Measurements from ENCODE around the gene PLEKHA1. TPM values are rescaled to one million over a fixed set of nuclear protein-coding genes. Genes with fewer than 3 reads are reported as not detected.
A peak's percentile ranks its signal among the peaks of the same experiment; 100 is the strongest.

Gene PLEKHA1
- total RNA-seq, 2 experiments from 2014 or later, result 8.8 to 11.3 TPM

GRCh38 chr10:122422266-122422989 lies 47.9 kb downstream of the PLEKHA1 start:
- Mint-ChIP-seq H3K4me1 (peaks cover 42% of the 10 kb centered on the region), H3K27me3 (no peaks in the 10 kb centered on the region), H3K27ac (peak overlapping the region; percentile 10), H3K36me3 (ENCODE audit: low read depth) (peaks cover 19% of the 10 kb centered on the region), H3K9me3 (peaks cover 2% of the 10 kb centered on the region), H3K4me3 (no peak overlapping the region)
- DNase-seq, result no peak
- POLR2A ChIA-PET, result no interaction called here
- CTCF ChIA-PET, result interaction anchor here (0.7 kb wide), 1 partner anchor 27 kb away, joined by 3 read pairs; no protein-coding TSS in a partner anchor

- no peak for DNase-seq
- POLR2A ChIA-PET, result no interaction called here
- Mint-ChIP-seq H3K27me3 (no peaks in the 10 kb centered on the region), H3K4me1 (peaks cover 35% of the 10 kb centered on the region), H3K27ac (no peak overlapping the region), H3K9me3 (no peaks in the 10 kb centered on the region), H3K4me3 (no peak overlapping the region), H3K36me3 (ENCODE audit: low read depth) (peaks cover 13% of the 10 kb centered on the region)
- CTCF ChIA-PET, result interaction anchor here (0.5 kb wide), 1 partner anchor 55 kb away, joined by 3 read pairs; no protein-coding TSS in a partner anchor
Observed at GRCh38 chr10:122424059-122424458, 49.6 kb downstream of the PLEKHA1 start.

- H3K36me3 Mint-ChIP-seq (ENCODE audit: low read depth), result peaks cover 2% of the 10 kb centered on the region
- CTCF ChIA-PET, result no interaction called here
- H3K4me1 Mint-ChIP-seq, result peaks cover 17% of the 10 kb centered on the region
- no peaks in the 10 kb centered on the region for H3K27me3 Mint-ChIP-seq
- DNase-seq, result no peak
- no peak overlapping the region for H3K27ac Mint-ChIP-seq
- no peak overlapping the region for H3K4me3 Mint-ChIP-seq
- POLR2A ChIA-PET, result no interaction called here
- no peaks in the 10 kb centered on the region for H3K9me3 Mint-ChIP-seq
Observed at GRCh38 chr10:122426829-122427228, 52.3 kb downstream of the PLEKHA1 start.

GRCh38 chr10:122427280-122427679 lies 52.8 kb downstream of the PLEKHA1 start:
- no peaks in the 10 kb centered on the region for H3K9me3 Mint-ChIP-seq
- H3K27me3 Mint-ChIP-seq, result no peaks in the 10 kb centered on the region
- no peak overlapping the region for H3K27ac Mint-ChIP-seq
- H3K36me3 Mint-ChIP-seq (ENCODE audit: low read depth), result peaks cover 2% of the 10 kb centered on the region
- H3K4me1 Mint-ChIP-seq, result peaks cover 12% of the 10 kb centered on the region
- no peak for DNase-seq
- ChIA-PET CTCF (no interaction called here), POLR2A (no interaction called here)
- H3K4me3 Mint-ChIP-seq, result no peak overlapping the region

- POLR2A ChIA-PET, result interaction anchor here (0.7 kb wide), 2 partner anchors 82 to 100 kb away, joined by 3 read pairs; no protein-coding TSS in a partner anchor
- CTCF ChIA-PET, result interaction anchor here (0.5 to 2.1 kb wide), 8 partner anchors 28 to 1380 kb away, joined by 3 to 9 read pairs (median 3); no protein-coding TSS in a partner anchor
- no peak overlapping the region for H3K27ac Mint-ChIP-seq
- peak; percentile 24 for DNase-seq
- H3K4me1 Mint-ChIP-seq, result no peaks in the 10 kb centered on the region
- no peaks in the 10 kb centered on the region for H3K9me3 Mint-ChIP-seq
- H3K27me3 Mint-ChIP-seq, result no peaks in the 10 kb centered on the region
- no peak overlapping the region for H3K4me3 Mint-ChIP-seq
- H3K36me3 Mint-ChIP-seq (ENCODE audit: low read depth), result no peaks in the 10 kb centered on the region
Observed at GRCh38 chr10:122435212-122435827, 60.8 kb downstream of the PLEKHA1 start.

- ChIA-PET POLR2A (no interaction called here), CTCF (interaction anchor here (0.6 to 0.7 kb wide), 2 partner anchors 37 to 40 kb away, joined by 3 read pairs; no protein-coding TSS in a partner anchor)
- Mint-ChIP-seq H3K27me3 (peaks cover 4% of the 10 kb centered on the region), H3K9me3 (no peaks in the 10 kb centered on the region), H3K4me3 (no peak overlapping the region), H3K36me3 (ENCODE audit: low read depth) (no peaks in the 10 kb centered on the region), H3K27ac (no peak overlapping the region), H3K4me1 (no peaks in the 10 kb centered on the region)
- DNase-seq, result no peak
Observed at GRCh38 chr10:122441961-122442360, 67.5 kb downstream of the PLEKHA1 start.

- H3K9me3 Mint-ChIP-seq, result no peaks in the 10 kb centered on the region
- DNase-seq, result no peak
- ChIA-PET POLR2A (no interaction called here), CTCF (no interaction called here)
- no peaks in the 10 kb centered on the region for H3K36me3 Mint-ChIP-seq (ENCODE audit: low read depth)
- peaks cover 11% of the 10 kb centered on the region for H3K27me3 Mint-ChIP-seq
- no peak overlapping the region for H3K4me3 Mint-ChIP-seq
- no peaks in the 10 kb centered on the region for H3K4me1 Mint-ChIP-seq
- no peak overlapping the region for H3K27ac Mint-ChIP-seq
Observed at GRCh38 chr10:122445469-122445868, 71.0 kb downstream of the PLEKHA1 start.

GRCh38 chr10:122445904-122446303 lies 71.4 kb downstream of the PLEKHA1 start:
- CTCF ChIA-PET, result no interaction called here
- H3K27me3 Mint-ChIP-seq, result peaks cover 11% of the 10 kb centered on the region
- H3K36me3 Mint-ChIP-seq (ENCODE audit: low read depth), result no peaks in the 10 kb centered on the region
- no peak overlapping the region for H3K27ac Mint-ChIP-seq
- H3K4me3 Mint-ChIP-seq, result no peak overlapping the region
- no peak for DNase-seq
- no peaks in the 10 kb centered on the region for H3K9me3 Mint-ChIP-seq
- no peaks in the 10 kb centered on the region for H3K4me1 Mint-ChIP-seq
- POLR2A ChIA-PET, result no interaction called here

- ChIA-PET CTCF (interaction anchor here (0.7 to 1.2 kb wide), 2 partner anchors 20 to 148 kb away, joined by 3 read pairs; no protein-coding TSS in a partner anchor), POLR2A (no interaction called here)
- H3K27ac Mint-ChIP-seq, result no peak overlapping the region
- H3K9me3 Mint-ChIP-seq, result no peaks in the 10 kb centered on the region
- no peak for DNase-seq
- H3K4me3 Mint-ChIP-seq, result no peak overlapping the region
- H3K4me1 Mint-ChIP-seq, result no peaks in the 10 kb centered on the region
- peaks cover 11% of the 10 kb centered on the region for H3K27me3 Mint-ChIP-seq
- H3K36me3 Mint-ChIP-seq (ENCODE audit: low read depth), result no peaks in the 10 kb centered on the region
Observed at GRCh38 chr10:122446668-122447423, 72.3 kb downstream of the PLEKHA1 start.

GRCh38 chr10:122448600-122448999 lies 74.1 kb downstream of the PLEKHA1 start:
- no peaks in the 10 kb centered on the region for H3K36me3 Mint-ChIP-seq (ENCODE audit: low read depth)
- no peaks in the 10 kb centered on the region for H3K4me1 Mint-ChIP-seq
- H3K9me3 Mint-ChIP-seq, result no peaks in the 10 kb centered on the region
- DNase-seq, result no peak
- no peak overlapping the region for H3K4me3 Mint-ChIP-seq
- ChIA-PET POLR2A (interaction anchor here (0.6 kb wide), 1 partner anchor 98 kb away, joined by 5 read pairs; no protein-coding TSS in a partner anchor), CTCF (no interaction called here)
- H3K27ac Mint-ChIP-seq, result no peak overlapping the region
- H3K27me3 Mint-ChIP-seq, result peaks cover 11% of the 10 kb centered on the region

- ChIA-PET POLR2A (no interaction called here), CTCF (interaction anchor here (1.1 kb wide), 1 partner anchor 150 kb away, joined by 4 read pairs; no protein-coding TSS in a partner anchor)
- DNase-seq, result no peak
- no peaks in the 10 kb centered on the region for H3K36me3 Mint-ChIP-seq (ENCODE audit: low read depth)
- no peaks in the 10 kb centered on the region for H3K9me3 Mint-ChIP-seq
- H3K4me3 Mint-ChIP-seq, result no peak overlapping the region
- peaks cover 11% of the 10 kb centered on the region for H3K27me3 Mint-ChIP-seq
- H3K27ac Mint-ChIP-seq, result no peak overlapping the region
- H3K4me1 Mint-ChIP-seq, result no peaks in the 10 kb centered on the region
Observed at GRCh38 chr10:122449153-122449552, 74.6 kb downstream of the PLEKHA1 start.

GRCh38 chr10:122450353-122450990 lies 76.0 kb downstream of the PLEKHA1 start:
- ChIA-PET POLR2A (no interaction called here), CTCF (interaction anchor here (0.7 to 1.1 kb wide), 2 partner anchors 12 to 152 kb away, joined by 4 to 5 read pairs; no protein-coding TSS in a partner anchor)
- no peaks in the 10 kb centered on the region for H3K9me3 Mint-ChIP-seq
- H3K4me1 Mint-ChIP-seq, result no peaks in the 10 kb centered on the region
- peaks cover 7% of the 10 kb centered on the region for H3K27me3 Mint-ChIP-seq
- H3K27ac Mint-ChIP-seq, result no peak overlapping the region
- no peak for DNase-seq
- no peaks in the 10 kb centered on the region for H3K36me3 Mint-ChIP-seq (ENCODE audit: low read depth)
- no peak overlapping the region for H3K4me3 Mint-ChIP-seq

Measured in activated CD4-positive, alpha-beta T cell treated with anti-CD3 and anti-CD28 coated beads, Interleukin-2, amount 10 ng/mL, durations not matched to agents 7 days and 5 days (primary cell).